Keratinocyte (primary cell): ENCODE measurements around the gene SMARCA5. TPM values are rescaled to one million over a fixed set of nuclear protein-coding genes. Genes with fewer than 3 reads are reported as not detected.

Experiments
- DNase-seq: peaks from one replicate; pipeline ENCODE4 v3.0.0-alpha.2; 2011; ENCODE audit warnings: low read depth, missing footprints, low spot score
- FAIRE-seq: peaks from 2 replicates; lab custom pipeline; 2011; peaks lifted over from hg19 to GRCh38; lab: Jason Lieb, UNC
- H2AFZ ChIP-seq: 2 replicates; pipeline ENCODE4 v1.6.0; 2012; ENCODE audit warnings: low read length, control low read depth, inconsistent platforms; ENCODE audit not compliant: control insufficient read depth
- H3K27ac ChIP-seq: 2 replicates; pipeline ENCODE4 v1.5.1; 2011; ENCODE audit warnings: low read length; ENCODE audit not compliant: control insufficient read depth, insufficient read depth
- H3K27me3 ChIP-seq: 3 replicates; pipeline ENCODE4 v1.6.0; 2011; ENCODE audit warnings: low read length; ENCODE audit not compliant: control insufficient read depth, insufficient read depth; ENCODE audit errors: extremely low read depth
- H3K36me3 ChIP-seq, 2 experiments: 2 replicates in 1 of 2; 3 replicates in 1 of 2; pipeline ENCODE4 v1.5.1; 2011; ENCODE audit warnings: low read length in 2 of 2, mild to moderate bottlenecking in 1 of 2; ENCODE audit not compliant: control insufficient read depth in 2 of 2, insufficient read depth in 2 of 2; ENCODE audit errors: extremely low read depth in 1 of 2
- H3K4me1 ChIP-seq: 3 replicates; pipeline ENCODE4 v1.5.1; 2011; ENCODE audit warnings: low read length; ENCODE audit not compliant: control insufficient read depth, insufficient read depth; ENCODE audit errors: extremely low read depth
- H3K4me2 ChIP-seq: 3 replicates; pipeline ENCODE4 v1.6.0; 2011; ENCODE audit warnings: low read depth, low read length; ENCODE audit not compliant: control insufficient read depth, insufficient read depth; ENCODE audit errors: extremely low read depth
- H3K4me3 ChIP-seq, 3 experiments: fragments of 200-600 bp in 1 of 3; sonication (generic) in 1 of 3; 2 replicates in 2 of 3; 3 replicates in 1 of 3; pipeline ENCODE4 v1.5.1; 2011 to 2016; ENCODE audit warnings: low read length in 3 of 3, mild to moderate bottlenecking in 3 of 3, control low read depth in 2 of 3, inconsistent platforms in 1 of 3, low read depth in 1 of 3, mixed read lengths in 1 of 3, mixed run types in 1 of 3, moderate library complexity in 1 of 3; ENCODE audit not compliant: control insufficient read depth in 2 of 3, insufficient read depth in 2 of 3; ENCODE audit errors: extremely low read depth in 1 of 3
- H3K79me2 ChIP-seq: 2 replicates; pipeline ENCODE4 v1.6.0; 2012; ENCODE audit warnings: low read length; ENCODE audit not compliant: control insufficient read depth, insufficient read depth
- H3K9ac ChIP-seq: 3 replicates; pipeline ENCODE4 v1.6.0; 2011; ENCODE audit warnings: low read length; ENCODE audit not compliant: control insufficient read depth, insufficient read depth; ENCODE audit errors: extremely low read depth
- H3K9me1 ChIP-seq: 3 replicates; pipeline ENCODE4 v1.6.0; 2011; ENCODE audit warnings: low read length; ENCODE audit not compliant: control insufficient read depth, insufficient read depth; ENCODE audit errors: extremely low read depth
- H3K9me3 ChIP-seq: 2 replicates; pipeline ENCODE4 v1.5.1; 2012; ENCODE audit warnings: low read depth, low read length; ENCODE audit not compliant: control insufficient read depth
- H4K20me1 ChIP-seq: 3 replicates; pipeline ENCODE4 v1.6.0; 2011; ENCODE audit warnings: low read length; ENCODE audit not compliant: control insufficient read depth, insufficient read depth; ENCODE audit errors: extremely low read depth
- EZH2 ChIP-seq: IDR thresholded peaks from one replicate; pipeline ENCODE4 v1.6.1; 2012; ENCODE audit warnings: inconsistent platforms, mild to moderate bottlenecking, low read length, moderate library complexity
- dilution Hi-C: fragments of 300-500 bp; cut with MboI; formaldehyde crosslinking; loops from one replicate; pipeline ENCODE4 v1.7.0; 2020; ENCODE audit warnings: low sequenced_read_pairs; ENCODE audit not compliant: extremely low pct_ligation_motif_present
- polyA plus RNA-seq, 5 experiments: library from polyadenylated mRNA; depleted of rRNA in 3 of 5; stranded (reverse) in 3 of 5; stranded (forward) in 1 of 5; unstranded in 1 of 5; fragments of >200 nt; gene quantifications; 1 replicate in 1 of 5; 2 replicates in 3 of 5; 3 replicates in 1 of 5; pipeline versions ENCODE4 v1.2.1 to v1.2.3, GENCODE V29; 2011 to 2012; ENCODE audit warnings: missing spikeins in 2 of 5, low read depth in 1 of 5, low replicate concordance in 1 of 5
- TF ChIP-seq, protein P1 (sequence below), 3 experiments: IDR thresholded peaks in 1 of 3; conservative IDR thresholded peaks in 1 of 3; optimal IDR thresholded peaks in 1 of 3; 2 replicates in 2 of 3; 3 replicates in 1 of 3; pipeline versions ENCODE3 to v1.5.1; 2011; ENCODE audit warnings: low read length in 3 of 3, mild to moderate bottlenecking in 3 of 3, moderate library complexity in 2 of 3, control low read depth in 1 of 3, inconsistent platforms in 1 of 3; ENCODE audit not compliant: insufficient read depth in 2 of 3; ENCODE audit errors: extremely low read depth in 1 of 3

SMARCA5 gene
- polyA plus RNA-seq, 1 donor (not counting 4 experiments of a cell fraction or from before 2014, with no cell fraction given) = 24.7 TPM

- Histone ChIP-seq H3K4me3 (no peak overlapping the region), H3K36me3 (no peaks in the 10 kb centered on the region), H3K4me2 (no peak overlapping the region), H3K9me1 (no peaks in the 10 kb centered on the region), H3K4me1 (no peaks in the 10 kb centered on the region), H3K9me3 (no peaks in the 10 kb centered on the region), H3K79me2 (no peaks in the 10 kb centered on the region), H3K9ac (no peak overlapping the region), H3K27me3 (no peaks in the 10 kb centered on the region), H2AFZ (no peak overlapping the region), H3K27ac (no peak overlapping the region), H4K20me1 (no peaks in the 10 kb centered on the region)
- TF ChIP-seq, protein P1, sequence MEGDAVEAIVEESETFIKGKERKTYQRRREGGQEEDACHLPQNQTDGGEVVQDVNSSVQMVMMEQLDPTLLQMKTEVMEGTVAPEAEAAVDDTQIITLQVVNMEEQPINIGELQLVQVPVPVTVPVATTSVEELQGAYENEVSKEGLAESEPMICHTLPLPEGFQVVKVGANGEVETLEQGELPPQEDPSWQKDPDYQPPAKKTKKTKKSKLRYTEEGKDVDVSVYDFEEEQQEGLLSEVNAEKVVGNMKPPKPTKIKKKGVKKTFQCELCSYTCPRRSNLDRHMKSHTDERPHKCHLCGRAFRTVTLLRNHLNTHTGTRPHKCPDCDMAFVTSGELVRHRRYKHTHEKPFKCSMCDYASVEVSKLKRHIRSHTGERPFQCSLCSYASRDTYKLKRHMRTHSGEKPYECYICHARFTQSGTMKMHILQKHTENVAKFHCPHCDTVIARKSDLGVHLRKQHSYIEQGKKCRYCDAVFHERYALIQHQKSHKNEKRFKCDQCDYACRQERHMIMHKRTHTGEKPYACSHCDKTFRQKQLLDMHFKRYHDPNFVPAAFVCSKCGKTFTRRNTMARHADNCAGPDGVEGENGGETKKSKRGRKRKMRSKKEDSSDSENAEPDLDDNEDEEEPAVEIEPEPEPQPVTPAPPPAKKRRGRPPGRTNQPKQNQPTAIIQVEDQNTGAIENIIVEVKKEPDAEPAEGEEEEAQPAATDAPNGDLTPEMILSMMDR (optimal IDR thresholded peaks at IDR 0.05 in 1 of 3, IDR thresholded peaks at IDR 0.05 in 1 of 3, conservative IDR thresholded peaks at IDR 0.05 in 1 of 3; ENCODE audit: extremely low read depth in 1 of 3, insufficient read depth in 2 of 3, low read length in 3 of 3) = no peak
- no peak for TF ChIP-seq EZH2
- no peak for DNase-seq
- dilution Hi-C loops = no loop called here
- FAIRE-seq = no peak
Measured at GRCh38 chr4:143599827-143600226, 86.3 kb downstream of the SMARCA5 start.

DNA sequence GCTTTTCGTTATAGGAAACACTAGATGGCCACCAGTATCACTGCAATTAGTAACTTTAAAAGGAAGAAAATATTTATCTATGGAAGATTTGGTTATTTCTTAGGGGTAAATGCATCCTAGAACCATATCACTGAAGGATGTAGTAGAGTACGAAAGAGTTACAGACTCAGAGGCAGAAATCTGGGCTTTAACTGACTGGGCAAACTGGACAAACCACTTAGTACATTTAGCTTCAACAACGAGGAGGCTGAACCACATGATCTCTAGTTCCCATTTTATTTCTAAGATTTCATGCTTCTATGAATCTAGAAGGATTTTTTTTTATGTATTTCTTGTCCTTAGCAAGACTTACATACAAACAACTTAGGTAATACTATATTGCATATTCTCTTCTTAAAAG lies 93.0 kb downstream of the SMARCA5 start:
- Histone ChIP-seq H3K36me3 (no peaks in the 10 kb centered on the region), H3K9me3 (no peaks in the 10 kb centered on the region), H4K20me1 (no peaks in the 10 kb centered on the region), H3K79me2 (no peaks in the 10 kb centered on the region), H3K4me2 (no peak overlapping the region), H3K27ac (no peak overlapping the region), H2AFZ (no peak overlapping the region), H3K9ac (no peak overlapping the region), H3K4me1 (no peaks in the 10 kb centered on the region), H3K9me1 (no peaks in the 10 kb centered on the region), H3K27me3 (peaks cover 3% of the 10 kb centered on the region), H3K4me3 (no peak overlapping the region)
- DNase-seq (no peak), FAIRE-seq (no peak)
- dilution Hi-C loops = no loop called here
- no peak for TF ChIP-seq EZH2
- TF ChIP-seq, protein P1 (optimal IDR thresholded peaks at IDR 0.05 in 1 of 3, IDR thresholded peaks at IDR 0.05 in 1 of 3, conservative IDR thresholded peaks at IDR 0.05 in 1 of 3; ENCODE audit: extremely low read depth in 1 of 3, insufficient read depth in 2 of 3, low read length in 3 of 3) = no peak

Other genes starting within 250 kb of the SMARCA5 start
- 10.0 to 11.0 TPM (median 10.1 TPM) in 3 replicates for gene GAB1, start 176.8 kb upstream of the SMARCA5 start, polyA plus RNA-seq
- not detected in 3 replicates for gene FREM3, start 187.0 kb downstream of the SMARCA5 start, polyA plus RNA-seq